Spleen (tissue), 11 donors: ENCODE results near the gene FOXK1. TPM values are rescaled to one million over a fixed set of nuclear protein-coding genes. Genes with fewer than 3 reads are reported as not detected.

Experiments
- DNase-seq: peaks from one replicate; pipeline ENCODE4 v3.0.0-alpha.2; 2020
- H3K27ac ChIP-seq, 8 donors: fragments of 200-600 bp; sonication (generic) in 7 of 8; 1 replicate in 4 of 8; 2 replicates in 4 of 8; pipeline versions ENCODE4 v1.5.0 to v1.8.0; 2016 to 2021; ENCODE audit warnings: inconsistent platforms in 4 of 8, mild to moderate bottlenecking in 4 of 8, moderate library complexity in 1 of 8
- H3K27me3 ChIP-seq, 7 donors: fragments of 200-600 bp; sonication (generic) in 6 of 7; replicated peaks in 1 of 7; 1 replicate in 4 of 7; 2 replicates in 3 of 7; pipeline versions ENCODE4 v1.5.0 to v1.8.0; 2016 to 2021; ENCODE audit warnings: inconsistent platforms in 3 of 7, mild to moderate bottlenecking in 1 of 7
- H3K36me3 ChIP-seq, 6 donors: fragments of 200-600 bp; sonication (generic) in 5 of 6; 1 replicate in 4 of 6; 2 replicates in 2 of 6; pipeline versions ENCODE4 v1.5.0 to v1.8.0; 2016 to 2021; ENCODE audit warnings: inconsistent platforms in 2 of 6
- H3K4me1 ChIP-seq, 6 donors: fragments of 200-600 bp; sonication (generic) in 5 of 6; 1 replicate in 3 of 6; 2 replicates in 3 of 6; pipeline versions ENCODE4 v1.5.0 to v1.8.0; 2016 to 2021; ENCODE audit warnings: inconsistent platforms in 3 of 6
- H3K4me3 ChIP-seq, 8 donors: fragments of 200-600 bp; sonication (generic) in 7 of 8; 1 replicate in 4 of 8; 2 replicates in 4 of 8; pipeline versions ENCODE4 v1.5.0 to v1.8.0; 2016 to 2021; ENCODE audit warnings: inconsistent platforms in 4 of 8, mild to moderate bottlenecking in 4 of 8, moderate library complexity in 2 of 8
- H3K9me3 ChIP-seq, 8 donors: fragments of 200-600 bp; sonication (generic) in 7 of 8; 1 replicate in 4 of 8; 2 replicates in 4 of 8; pipeline versions ENCODE4 v1.5.0 to v1.8.0; 2016 to 2021; ENCODE audit warnings: inconsistent platforms in 4 of 8
- CTCF ChIP-seq, 11 experiments: fragments of 200-600 bp in 7 of 11; fragments of 450-650 bp in 4 of 11; sonication (generic) in 4 of 11; IDR thresholded peaks in 8 of 11; conservative IDR thresholded peaks in 3 of 11; 1 replicate in 7 of 11; 2 replicates in 4 of 11; pipeline versions ENCODE4 v1.4.0 to v1.8.0; 2016 to 2021; ENCODE audit warnings: antibody characterized with exemption in 11 of 11, inconsistent platforms in 4 of 11, mild to moderate bottlenecking in 1 of 11
- POLR2A ChIP-seq, 3 donors: fragments of 450-650 bp; IDR thresholded peaks; one replicate each; pipeline ENCODE4 v1.5.1; 2017; ENCODE audit warnings: antibody characterized with exemption in 3 of 3, mild to moderate bottlenecking in 1 of 3
- POLR2AphosphoS5 ChIP-seq, 3 donors: sonication (generic); formaldehyde crosslinking; IDR thresholded peaks; one replicate each; pipeline ENCODE4 v1.5.1; 2017; ENCODE audit warnings: antibody characterized with exemption in 3 of 3
- WGBS, 5 donors: extraction: QIAGEN DNeasy Blood & Tissue Kit in 3 of 5; methylation state at CpG; one replicate each; pipeline versions ENCODE4 v1.1.5 to v1.1.7; 2013 to 2018; 5-methylcytosine and 5-hydroxymethylcytosine counted together
- intact Hi-C: fragments of 100-400 bp; cut with DNase I; formaldehyde crosslinking; loops from one replicate; pipeline ENCODE4 v1.15.0; 2023; ENCODE audit warnings: low total_unique reads
- polyA plus RNA-seq, 3 donors: library from polyadenylated mRNA; stranded (reverse); fragments of 200-250 nt; gene quantifications; one replicate each; pipeline ENCODE4 v1.2.1, GENCODE V29; 2013
- total RNA-seq, 7 donors: library from RNA; depleted of rRNA in 3 of 7; stranded (reverse); fragments of >200 nt in 3 of 7; fragmentation: NEBNext Ultra II Directional in 4 of 7; extraction: Animal tissue kit (Norgen Biotek cat#: 25700) in 4 of 7; gene quantifications; one replicate each; pipeline versions ENCODE4 v1.1.0 to v1.2.1, GENCODE V29; 2016 to 2021
- donor health status: healthy with polysubstance abuse.
- donor health status: DM: no; HTN: no; CAD: no; lungs with moderate emphysema.
- donor health status: DM: no; HTN: no; CAD: no.
- donor health status: Bipolar disorder and iron deficiency.
- donor health status: healthy.
- donor health status: DM: no; HTN: no; CAD: no.
- donor health status: DM: yes; HTN: yes; CAD: no.

FOXK1 gene
- total and polyA plus RNA-seq, 10 donors = 2.6 to 46.0 (median 34.8) TPM

GRCh38 chr7:4739528-4739992 lies 57.5 kb downstream of the FOXK1 start:
- Histone ChIP-seq H3K4me3 (peak overlapping the region in 4 of 8 donors; percentile 4 to 50 (median 20)), H3K27ac (peak overlapping the region in 7 of 8 donors; percentile 51 to 78 (median 65)), H3K27me3 (no peaks in the 10 kb centered on the region), H3K36me3 (peaks cover 0 to 49% (median 27%) of the 10 kb centered on the region in 6 donors), H3K9me3 (no peaks in the 10 kb centered on the region), H3K4me1 (peaks cover 20 to 71% (median 34%) of the 10 kb centered on the region in 6 donors)
- peak in 2 of 3 donors; percentile 18 to 61 for TF ChIP-seq POLR2AphosphoS5 (IDR thresholded peaks at IDR 0.05)
- no peak for TF ChIP-seq POLR2A (IDR thresholded peaks at IDR 0.05)
- TF ChIP-seq CTCF (IDR thresholded peaks at IDR 0.05 in 8 of 11, conservative IDR thresholded peaks at IDR 0.05 in 3 of 11) = peak in 6 of 11 experiments; percentile 35 to 50 (median 44)
- DNase-seq = no peak
- WGBS, 5 donors = 48 to 62% (median 51%) methylated on average over 16 of the region's 16 CpGs
- intact Hi-C loops = loop anchor here (5.0 to 10.0 kb wide), 2 partner anchors 52 to 55 kb away; no protein-coding TSS in a partner anchor

GRCh38 chr7:4740796-4741195 lies 58.7 kb downstream of the FOXK1 start:
- no peak for DNase-seq
- intact Hi-C loops = no loop called here
- peaks cover 27 to 71% (median 45%) of the 10 kb centered on the region in 6 donors for H3K4me1 ChIP-seq
- no peak overlapping the region for H3K4me3 ChIP-seq
- H3K36me3 ChIP-seq = peaks cover 0 to 37% (median 27%) of the 10 kb centered on the region in 6 donors
- H3K27me3 ChIP-seq = no peaks in the 10 kb centered on the region
- no peaks in the 10 kb centered on the region for H3K9me3 ChIP-seq
- WGBS, 5 donors = 92 to 97% (median 96%) methylated on average over 21 to 22 of the region's 22 CpGs
- TF ChIP-seq POLR2A (IDR thresholded peaks at IDR 0.05) (no peak), CTCF (IDR thresholded peaks at IDR 0.05 in 8 of 11, conservative IDR thresholded peaks at IDR 0.05 in 3 of 11) (no peak), POLR2AphosphoS5 (IDR thresholded peaks at IDR 0.05) (no peak)
- no peak overlapping the region for H3K27ac ChIP-seq

GRCh38 chr7:4742051-4742573 lies 60.0 kb downstream of the FOXK1 start:
- TF ChIP-seq CTCF (IDR thresholded peaks at IDR 0.05 in 8 of 11, conservative IDR thresholded peaks at IDR 0.05 in 3 of 11) (no peak), POLR2AphosphoS5 (IDR thresholded peaks at IDR 0.05) (peak in 1 of 3 donors; percentile 35)
- Histone ChIP-seq H3K27ac (no peak overlapping the region), H3K4me3 (no peak overlapping the region), H3K4me1 (peaks cover 38 to 75% (median 58%) of the 10 kb centered on the region in 6 donors), H3K36me3 (peaks cover 0 to 38% (median 27%) of the 10 kb centered on the region in 6 donors), H3K27me3 (no peaks in the 10 kb centered on the region), H3K9me3 (no peaks in the 10 kb centered on the region)
- DNase-seq = no peak
- 92 to 96% (median 96%) methylated on average over 23 of the region's 23 CpGs for WGBS, 5 donors
- intact Hi-C loops = no loop called here

GRCh38 chr7:4742852-4743251 lies 60.8 kb downstream of the FOXK1 start:
- no peak for DNase-seq
- Histone ChIP-seq H3K4me1 (peaks cover 45 to 75% (median 64%) of the 10 kb centered on the region in 6 donors), H3K27me3 (no peaks in the 10 kb centered on the region), H3K9me3 (no peaks in the 10 kb centered on the region), H3K4me3 (no peak overlapping the region), H3K36me3 (peaks cover 0 to 45% (median 27%) of the 10 kb centered on the region in 6 donors), H3K27ac (peak overlapping the region in 2 of 8 donors; percentile 26 to 95)
- intact Hi-C loops = no loop called here
- TF ChIP-seq CTCF (IDR thresholded peaks at IDR 0.05 in 8 of 11, conservative IDR thresholded peaks at IDR 0.05 in 3 of 11) (no peak), POLR2AphosphoS5 (IDR thresholded peaks at IDR 0.05) (no peak), POLR2A (IDR thresholded peaks at IDR 0.05) (no peak)
- 89 to 93% (median 91%) methylated on average over 9 to 10 of the region's 10 CpGs for WGBS, 5 donors
